Gastrocnemius medialis (tissue), 4 donors: Measurements from ENCODE around the gene SUMO3.

Experiments used
- CTCF ChIP-seq, 5 experiments: fragments of 450-650 bp in 3 of 5; fragments of 200-600 bp in 2 of 5; sonication (generic) in 2 of 5; IDR thresholded peaks in 4 of 5; conservative IDR thresholded peaks in 1 of 5; 1 replicate in 4 of 5; 2 replicates in 1 of 5; pipeline ENCODE4 v1.5.1; 2016 to 2019; ENCODE audit warnings: antibody characterized with exemption in 5 of 5, mild to moderate bottlenecking in 3 of 5, moderate library complexity in 3 of 5
- POLR2A ChIP-seq, 2 donors: fragments of 450-650 bp; IDR thresholded peaks; one replicate each; pipeline ENCODE4 v1.6.1; 2017; ENCODE audit warnings: antibody characterized with exemption in 2 of 2, mild to moderate bottlenecking in 2 of 2, moderate library complexity in 2 of 2

GRCh38 chr21:44778499-44778911 lies 39.4 kb downstream of the SUMO3 start:
- TF ChIP-seq CTCF (IDR thresholded peaks at IDR 0.05 in 4 of 5, conservative IDR thresholded peaks at IDR 0.05 in 1 of 5) (no peak), POLR2A (IDR thresholded peaks at IDR 0.05) (no peak)
